Ovary (tissue), 3 donors: ENCODE measurements around the gene HIRA.

Source experiments
- CTCF ChIP-seq, 3 donors: fragments of 450-650 bp in 2 of 3; fragments of 200-600 bp in 1 of 3; IDR thresholded peaks; one replicate each; pipeline versions ENCODE4 v1.5.1 to v1.8.0; 2016 to 2022; ENCODE audit warnings: antibody characterized with exemption in 3 of 3, mild to moderate bottlenecking in 1 of 3
- POLR2A ChIP-seq: fragments of 450-650 bp; IDR thresholded peaks from one replicate; pipeline ENCODE4 v1.6.1; 2017; ENCODE audit warnings: antibody characterized with exemption, mild to moderate bottlenecking, moderate library complexity
- donor health status: DM: no; HTN: no; CAD: no.

- no peak for TF ChIP-seq CTCF (IDR thresholded peaks at IDR 0.05)
- no peak for TF ChIP-seq POLR2A
Observed at GRCh38 chr22:19446603-19447329, 15.2 kb upstream of the HIRA start.
